UCSD-AML1 (cell line): Measurements from ENCODE around the gene S100A11.
"Not testable (repeated sequence)": the region's sequence is repeated elsewhere in the genome, so short reads cannot be mapped to it uniquely, and the experiment has no call there.

Experiments
- DNase-seq: peaks from one replicate; lab custom pipeline; 2025; ENCODE audit not compliant: unreplicated experiment; lab: John Stamatoyannopoulos, UW

The S100A11 gene

GRCh38 chr1:152036267-152037216 is at the start of gene S100A11:
Gene S100A11 (minus strand): TSS chr1:152037004. CDS start chr1:152036915, 89 bp downstream.
- peak; percentile 81 for DNase-seq

GRCh38 chr1:152084853-152085252 is 48.0 kb upstream of the S100A11 start:
- no peak for DNase-seq

- DNase-seq = not testable (repeated sequence)
Observed at GRCh38 chr1:152081026-152081425, 44.2 kb upstream of the S100A11 start.

- DNase-seq = not testable (repeated sequence)
Observed at GRCh38 chr1:152080494-152080893, 43.7 kb upstream of the S100A11 start.

GRCh38 chr1:152078831-152079441 is 42.1 kb upstream of the S100A11 start:
- no peak for DNase-seq

GRCh38 chr1:152072311-152072710 is 35.5 kb upstream of the S100A11 start:
- no peak for DNase-seq

GRCh38 chr1:152071123-152071522 is 34.3 kb upstream of the S100A11 start:
- DNase-seq = no peak

- no peak for DNase-seq
Observed at GRCh38 chr1:152067929-152068328, 31.1 kb upstream of the S100A11 start.

GRCh38 chr1:152067150-152067549 is 30.3 kb upstream of the S100A11 start:
- no peak for DNase-seq

GRCh38 chr1:152061952-152062351 is 25.1 kb upstream of the S100A11 start:
- no peak for DNase-seq

- DNase-seq = no peak
Observed at GRCh38 chr1:152053375-152053774, 16.6 kb upstream of the S100A11 start.

GRCh38 chr1:152052606-152053005 is 15.8 kb upstream of the S100A11 start:
- peak; percentile 71 for DNase-seq

GRCh38 chr1:152050886-152051675 is 14.3 kb upstream of the S100A11 start:
- no peak for DNase-seq

GRCh38 chr1:152049291-152050083 is 12.7 kb upstream of the S100A11 start:
- no peak for DNase-seq

- DNase-seq = no peak
Observed at GRCh38 chr1:152048416-152049009, 11.7 kb upstream of the S100A11 start.

- peak; percentile 88 for DNase-seq
Observed at GRCh38 chr1:152047730-152048415, 11.1 kb upstream of the S100A11 start.

- DNase-seq = no peak
Observed at GRCh38 chr1:152047413-152047729, 10.6 kb upstream of the S100A11 start.

GRCh38 chr1:152044386-152044785 is 7.6 kb upstream of the S100A11 start:
- DNase-seq = no peak

- DNase-seq = no peak
Observed at GRCh38 chr1:152043870-152044269, 7.1 kb upstream of the S100A11 start.

GRCh38 chr1:152042030-152042429 is 5.2 kb upstream of the S100A11 start:
- no peak for DNase-seq
